GM12878 (cell line): ENCODE data around the gene SMG9. TPM values are rescaled to one million over a fixed set of nuclear protein-coding genes. Genes with fewer than 3 reads are reported as not detected.

Source experiments
- ATAC-seq: fragments of 200-7000 bp; cut with Tn5 transposase; 3 replicates; pipeline ENCODE4 v1.9.1; 2020; ENCODE audit warnings: mild to moderate bottlenecking, moderate library complexity
- BruUV-seq: library from RNA; stranded (reverse); fragments of 400-500 nt; replicated peaks from 2 replicates; lab custom pipeline; 2021; lab: Mats Ljungman, UMichigan
- CTCF ChIA-PET: fragments of 300-600 bp; sonication (Branson Sonifier 250); formaldehyde crosslinking; extraction: SDS; loops from one replicate; lab custom pipeline; 2021; ENCODE audit warnings: inconsistent platforms; lab: Yijun Ruan, JAX
- POLR2A ChIA-PET: fragments of 350-600 bp; formaldehyde crosslinking; extraction: SDS; loops from one replicate; lab custom pipeline; 2021; ENCODE audit warnings: inconsistent platforms; lab: Charles Lee
- RAD21 ChIA-PET: fragments of 300-600 bp; sonication (Branson Sonifier 250); formaldehyde crosslinking; loops from one replicate; lab custom pipeline; 2023; ENCODE audit warnings: antibody characterized with exemption; ENCODE audit not compliant: unreplicated experiment; lab: Charles Lee
- SMC1A ChIA-PET: fragments of 300-600 bp; sonication (Branson Sonifier 250); formaldehyde crosslinking; loops from one replicate; lab custom pipeline; 2023; ENCODE audit not compliant: unreplicated experiment, uncharacterized antibody; lab: Charles Lee
- DNase-seq: peaks from one replicate; pipeline ENCODE4 v3.0.0-alpha.2; 2011; ENCODE audit warnings: low read depth, low spot score
- FAIRE-seq: peaks from 3 replicates; lab custom pipeline; 2011; peaks lifted over from hg19 to GRCh38; lab: Jason Lieb, UNC
- H2AFZ ChIP-seq: 2 replicates; pipeline ENCODE4 v1.6.0; 2011; ENCODE audit warnings: low read depth, low read length, control low read depth; ENCODE audit not compliant: control insufficient read depth
- H3K27ac ChIP-seq: 2 replicates; pipeline ENCODE4 v1.5.1; 2011; ENCODE audit warnings: control low read depth; ENCODE audit not compliant: control insufficient read depth, insufficient read depth
- H3K27me3 ChIP-seq, 2 experiments: replicated peaks in 1 of 2; 2 replicates each; pipeline versions ENCODE4 v1.6.0 to v1.6.1; 2011; ENCODE audit warnings: low read length in 1 of 2; ENCODE audit not compliant: control insufficient read depth in 2 of 2, insufficient read depth in 2 of 2
- H3K36me3 ChIP-seq, 2 experiments: 2 replicates each; pipeline ENCODE4 v1.5.1; 2011; ENCODE audit warnings: low read length in 1 of 2; ENCODE audit not compliant: control insufficient read depth in 2 of 2, insufficient read depth in 2 of 2
- H3K4me1 ChIP-seq: 2 replicates; pipeline ENCODE4 v1.6.1; 2011; ENCODE audit warnings: mild to moderate bottlenecking, low read length, moderate library complexity, mixed read lengths; ENCODE audit not compliant: control insufficient read depth, insufficient read depth
- H3K4me2 ChIP-seq: 2 replicates; pipeline ENCODE4 v1.6.0; 2011; ENCODE audit warnings: control low read depth; ENCODE audit not compliant: control insufficient read depth, insufficient read depth
- H3K4me3 ChIP-seq: fragments of 200-600 bp; sonication (generic); 2 replicates; pipeline ENCODE4 v1.5.1; 2016
- H3K79me2 ChIP-seq: 2 replicates; pipeline ENCODE4 v1.6.0; 2011; ENCODE audit warnings: low read length; ENCODE audit not compliant: control insufficient read depth, insufficient read depth
- H3K9ac ChIP-seq: 2 replicates; pipeline ENCODE4 v1.8.0; 2011; ENCODE audit warnings: low read length, control low read depth, mixed read lengths; ENCODE audit not compliant: control insufficient read depth, insufficient read depth
- H3K9me3 ChIP-seq: replicated peaks from 3 replicates; pipeline ENCODE4 v1.5.1; 2011; ENCODE audit warnings: mild to moderate bottlenecking, low read length; ENCODE audit not compliant: control insufficient read depth, insufficient read depth
- H4K20me1 ChIP-seq: 2 replicates; pipeline ENCODE4 v1.6.0; 2011; ENCODE audit not compliant: control insufficient read depth, insufficient read depth
- BRCA1 ChIP-seq: IDR thresholded peaks from 2 replicates; pipeline ENCODE4 v1.6.1; 2011; ENCODE audit warnings: low read depth, low read length, improper control_type of control experiment
- EP300 ChIP-seq, 2 experiments: fragments of 150-350 bp in 1 of 2; IDR thresholded peaks; 2 replicates each; pipeline ENCODE4 v1.6.1; 2011 to 2012; ENCODE audit warnings: low read depth in 2 of 2, low read length in 2 of 2, borderline replicate concordance in 1 of 2, improper control_type of control experiment in 1 of 2, inconsistent platforms in 1 of 2; ENCODE audit not compliant: control insufficient read depth in 1 of 2
- EZH2 ChIP-seq: IDR thresholded peaks from 2 replicates; pipeline ENCODE4 v1.6.1; 2012; ENCODE audit warnings: low read depth, mild to moderate bottlenecking, control low read depth, inconsistent platforms, low read length, borderline replicate concordance; ENCODE audit not compliant: control insufficient read depth
- HDGF ChIP-seq: fragments of 450-650 bp; IDR thresholded peaks from 2 replicates; pipeline ENCODE4 v1.6.1; 2016; ENCODE audit warnings: antibody characterized with exemption
- MLLT1 ChIP-seq: fragments of 450-650 bp; IDR thresholded peaks from 2 replicates; pipeline ENCODE4 v1.6.1; 2016; ENCODE audit warnings: mild to moderate bottlenecking
- MYC ChIP-seq: IDR thresholded peaks from 2 replicates; pipeline ENCODE4 v1.6.1; 2011; ENCODE audit warnings: mild to moderate bottlenecking, low read length, moderate library complexity, inconsistent platforms; ENCODE audit not compliant: insufficient read depth, insufficient replicate concordance, insufficient read length, severe bottlenecking
- NFYA ChIP-seq: IDR thresholded peaks from 2 replicates; pipeline ENCODE4 v1.6.1; 2011; ENCODE audit warnings: low read depth, mild to moderate bottlenecking, low read length, improper control_type of control experiment, borderline replicate concordance
- PKNOX1 ChIP-seq: fragments of 450-650 bp; IDR thresholded peaks from 2 replicates; pipeline ENCODE4 v1.6.1; 2016; ENCODE audit warnings: mild to moderate bottlenecking
- POLR2AphosphoS5 ChIP-seq: IDR thresholded peaks from 2 replicates; pipeline ENCODE4 v1.6.1; 2011; ENCODE audit warnings: mild to moderate bottlenecking, low read length, inconsistent platforms
- RCOR1 ChIP-seq: conservative IDR thresholded peaks from 2 replicates; pipeline ENCODE4 v1.6.1; 2012; ENCODE audit warnings: low read depth, low read length, improper control_type of control experiment
- RELA ChIP-seq: fragments of 450-650 bp; IDR thresholded peaks from 2 replicates; pipeline ENCODE4 v1.8.0; 2014; ENCODE audit warnings: borderline replicate concordance; ENCODE audit not compliant: partially characterized antibody
- RUNX3 ChIP-seq: IDR thresholded peaks from 2 replicates; pipeline ENCODE4 v1.6.1; 2012; ENCODE audit warnings: low read length, inconsistent platforms
- SMARCA5 ChIP-seq: fragments of 450-650 bp; IDR thresholded peaks from 2 replicates; pipeline ENCODE4 v1.6.1; 2017; ENCODE audit warnings: mild to moderate bottlenecking
- SREBF1 ChIP-seq: IDR thresholded peaks from 2 replicates; pipeline ENCODE4 v1.6.1; 2012; ENCODE audit warnings: mild to moderate bottlenecking, low read length
- ZNF217 ChIP-seq: fragments of 450-650 bp; IDR thresholded peaks from 2 replicates; pipeline ENCODE4 v1.6.1; 2017; ENCODE audit warnings: antibody characterized with exemption, mild to moderate bottlenecking
- WGBS: methylation state at CpG from one replicate; pipeline ENCODE4 v1.1.6; 2016; ENCODE audit warnings: low lambda C conversion rate; ENCODE audit not compliant: insufficient replicate concordance, insufficient coverage; ENCODE audit errors: missing lambda C conversion rate; 5-methylcytosine and 5-hydroxymethylcytosine counted together
- in situ Hi-C: fragments of 300-500 bp; cut with MboI; formaldehyde crosslinking; loops from 9 replicates; pipeline ENCODE4 v1.14.3; 2018; ENCODE audit warnings: mixed read lengths
- intact Hi-C: fragments of 100-400 bp; cut with micrococcal nuclease; formaldehyde crosslinking; loops from one replicate; pipeline ENCODE4 v1.14.2; 2022; ENCODE audit not compliant: unreplicated experiment
- polyA plus RNA-seq, 11 experiments: library from polyadenylated mRNA; depleted of rRNA in 4 of 11; unstranded in 6 of 11; stranded (reverse) in 5 of 11; fragments of >200 nt; fragmentation: Nextera tagmentation in 4 of 11; fragmentation: Illumina TruSeq in 1 of 11; extraction: Ambion mirVana in 4 of 11; extraction: Trizol in 1 of 11; gene quantifications; 1 replicate in 1 of 11; 2 replicates in 10 of 11; pipeline versions ENCODE4 v1.2.1 to v1.2.3, GENCODE V29; 2011 to 2016; ENCODE audit warnings: inconsistent platforms in 2 of 11, missing spikeins in 2 of 11, low read depth in 1 of 11
- total RNA-seq, 4 experiments: library from RNA; depleted of rRNA in 3 of 4; stranded (reverse); fragments of >200 nt in 3 of 4; fragmentation: Illumina TruSeq in 1 of 4; extraction: Trizol in 1 of 4; gene quantifications; 2 replicates each; pipeline versions ENCODE4 v1.2.1 to v1.2.3, GENCODE V29; 2013 to 2021

Gene SMG9
- total and polyA plus RNA-seq, 10 of the 15 experiments (the other 5 are each of a cell fraction or from before 2014, with no cell fraction given): 0.69 to 52.2 (median 28.1) TPM

- peak overlapping the region; percentile 49; the same call in 1 of the 2 replicates for H3K9ac ChIP-seq
- ChIA-PET SMC1A (interaction anchor here (1.3 to 10.1 kb wide), 3 partner anchors 17 to 32 kb away, joined by 5 to 186 read pairs (median 11); partner anchors contain the start of gene KCNN4), CTCF (interaction anchor here (1.5 to 8.1 kb wide), 4 partner anchors 15 to 81 kb away, joined by 6 to 144 read pairs (median 73); partner anchors contain the start of gene KCNN4), POLR2A (interaction anchor here (0.7 to 13.5 kb wide), 3 partner anchors 16 to 79 kb away, joined by 6 to 307 read pairs (median 79); partner anchors contain the start of genes KCNN4 and PLAUR), RAD21 (interaction anchor here (1.0 to 8.2 kb wide), 4 partner anchors 16 to 81 kb away, joined by 3 to 118 read pairs (median 12); partner anchors contain the start of gene KCNN4)
- H3K4me1 ChIP-seq: peaks cover 49% of the 10 kb centered on the region
- DNase-seq: no peak
- no peak for FAIRE-seq
- H3K9me3 ChIP-seq: no peaks in the 10 kb centered on the region
- H4K20me1 ChIP-seq: no peaks in the 10 kb centered on the region
- WGBS: 81% methylated on average over 7 of the region's 7 CpGs
- TF ChIP-seq POLR2AphosphoS5: no peak
- no peak for TF ChIP-seq ZNF217
- no peak for TF ChIP-seq HDGF
- TF ChIP-seq RUNX3: no peak
- TF ChIP-seq BRCA1: no peak
- TF ChIP-seq MLLT1: no peak
- no peak for TF ChIP-seq NFYA
- no peak for TF ChIP-seq RCOR1
- TF ChIP-seq EP300 (IDR thresholded peaks at IDR 0.05; ENCODE audit: borderline replicate concordance in 1 of 2, control insufficient read depth in 1 of 2, low read depth in 2 of 2, low read length in 2 of 2): no peak
- TF ChIP-seq EZH2: no peak
- no peak for TF ChIP-seq SREBF1
- TF ChIP-seq PKNOX1: no peak
- no peak for TF ChIP-seq SMARCA5
- no peak for TF ChIP-seq RELA
- TF ChIP-seq MYC: no peak
- 0 out of 2 replicates have a peak overlapping the region, but pooled peaks have one; percentile 18 for H3K4me3 ChIP-seq
- no peaks in the 10 kb centered on the region for H3K27me3 ChIP-seq
- intact Hi-C loops: loop anchor here (2.0 to 5.0 kb wide), 2 partner anchors 16 to 82 kb away; no protein-coding TSS in a partner anchor
- ATAC-seq: no peak
- no TSS peak for BruUV-seq
- in situ Hi-C loops: loop anchor here (5.0 kb wide), 1 partner anchor 38 kb away; no protein-coding TSS in a partner anchor
- H2AFZ ChIP-seq: no peak overlapping the region
- peak overlapping the region; percentile 87 for H3K27ac ChIP-seq
- H3K79me2 ChIP-seq: peaks cover 33% of the 10 kb centered on the region
- peak overlapping the region; percentile 82 for H3K4me2 ChIP-seq
- peaks cover 17 to 34% of the 10 kb centered on the region in 2 experiments; a peak in 3 of 4 replicates for H3K36me3 ChIP-seq
Observed at GRCh38 chr19:43749152-43749551, 5.6 kb downstream of the SMG9 start.
